WTC11 (cell line): ENCODE measurements around the gene ANKLE2. TPM values are rescaled to one million over a fixed set of nuclear protein-coding genes. Genes with fewer than 3 reads are reported as not detected.

Source experiments
- ATAC-seq: fragments of 200-7000 bp; cut with Tn5 transposase; 2 replicates; pipeline ENCODE4 v1.10.0; 2021; ENCODE audit warnings: mild to moderate bottlenecking, moderate library complexity
- CTCF ChIA-PET: fragments of 300-600 bp; sonication (Branson Sonifier 250); formaldehyde crosslinking; loops from one replicate; lab custom pipeline; 2021; ENCODE audit warnings: antibody characterized with exemption; lab: Charles Lee
- POLR2A ChIA-PET: fragments of 350-600 bp; sonication (Branson Sonifier 250); formaldehyde crosslinking; loops from one replicate; lab custom pipeline; 2021; ENCODE audit warnings: antibody characterized with exemption; lab: Charles Lee
- DNase-seq: peaks from one replicate; pipeline ENCODE4 v3.0.0; 2021; ENCODE audit warnings: low spot score
- H3K27ac Mint-ChIP-seq: 2 replicates; pipeline ENCODE4 v1.8.0; 2021; ENCODE audit warnings: mixed read lengths
- H3K27me3 Mint-ChIP-seq: 2 replicates; pipeline ENCODE4 v1.8.0; 2021; ENCODE audit warnings: low read depth, mild to moderate bottlenecking, moderate library complexity, mixed read lengths
- H3K36me3 Mint-ChIP-seq: 2 replicates; pipeline ENCODE4 v1.8.0; 2021; ENCODE audit warnings: mixed read lengths
- H3K4me1 Mint-ChIP-seq: 2 replicates; pipeline ENCODE4 v1.8.0; 2022; ENCODE audit warnings: mixed read lengths
- H3K4me3 Mint-ChIP-seq: 2 replicates; pipeline ENCODE4 v1.8.0; 2021; ENCODE audit warnings: mild to moderate bottlenecking, moderate library complexity, mixed read lengths
- H3K9me3 Mint-ChIP-seq: 2 replicates; pipeline ENCODE4 v1.8.0; 2021; ENCODE audit warnings: mixed read lengths
- CBFB ChIP-seq: sonication (generic); formaldehyde crosslinking; IDR thresholded peaks from 2 replicates; pipeline ENCODE4 v1.8.1; 2022; ENCODE audit warnings: mild to moderate bottlenecking, low read depth, missing genetic modification reagents
- CTCF ChIP-seq: fragments of 200-600 bp; IDR thresholded peaks from 2 replicates; pipeline ENCODE4 v1.8.0; 2022; ENCODE audit warnings: antibody characterized with exemption
- ETV6 ChIP-seq: sonication (generic); formaldehyde crosslinking; IDR thresholded peaks from 2 replicates; pipeline ENCODE4 v1.8.1; 2022; ENCODE audit warnings: mild to moderate bottlenecking, missing genetic modification reagents
- FOXP1 ChIP-seq: sonication (generic); formaldehyde crosslinking; IDR thresholded peaks from 2 replicates; pipeline ENCODE4 v1.8.0; 2022; ENCODE audit warnings: missing genetic modification reagents, mild to moderate bottlenecking, moderate library complexity, borderline replicate concordance
- HMGXB4 ChIP-seq: sonication (generic); formaldehyde crosslinking; IDR thresholded peaks from 2 replicates; pipeline ENCODE4 v1.8.1; 2023; ENCODE audit warnings: mild to moderate bottlenecking, moderate library complexity, missing genetic modification reagents
- JUN ChIP-seq: sonication (generic); formaldehyde crosslinking; IDR thresholded peaks from 2 replicates; pipeline ENCODE4 v1.8.0; 2023; ENCODE audit warnings: mild to moderate bottlenecking, missing genetic modification reagents
- KAT7 ChIP-seq: sonication (generic); formaldehyde crosslinking; IDR thresholded peaks from 2 replicates; pipeline ENCODE4 v1.8.1; 2023; ENCODE audit warnings: missing genetic modification reagents, mild to moderate bottlenecking, borderline replicate concordance
- NFE2L1 ChIP-seq: sonication (generic); formaldehyde crosslinking; IDR thresholded peaks from 2 replicates; pipeline ENCODE4 v1.8.1; 2023; ENCODE audit warnings: missing genetic modification reagents
- OVOL2 ChIP-seq: fragments of 250-450 bp; sonication (Bioruptor Pico); IDR thresholded peaks from 2 replicates; pipeline ENCODE4 v1.9.0; 2021; ENCODE audit warnings: mild to moderate bottlenecking, borderline replicate concordance
- PREB ChIP-seq: sonication (generic); formaldehyde crosslinking; IDR thresholded peaks from 2 replicates; pipeline ENCODE4 v1.8.1; 2022; ENCODE audit warnings: mild to moderate bottlenecking, missing genetic modification reagents, moderate library complexity, borderline replicate concordance
- SMAD4 ChIP-seq: sonication (generic); formaldehyde crosslinking; IDR thresholded peaks from 2 replicates; pipeline ENCODE4 v1.8.0; 2022; ENCODE audit warnings: mild to moderate bottlenecking, missing genetic modification reagents
- SP1 ChIP-seq: sonication (generic); formaldehyde crosslinking; conservative IDR thresholded peaks from 2 replicates; pipeline ENCODE4 v1.8.1; 2022; ENCODE audit warnings: missing genetic modification reagents
- TCF7 ChIP-seq: sonication (generic); formaldehyde crosslinking; IDR thresholded peaks from 2 replicates; pipeline ENCODE4 v1.8.0; 2022; ENCODE audit warnings: mild to moderate bottlenecking, low read depth, missing genetic modification reagents, moderate library complexity
- TP53 ChIP-seq: sonication (generic); formaldehyde crosslinking; IDR thresholded peaks from 2 replicates; pipeline ENCODE4 v1.8.1; 2023; ENCODE audit warnings: mild to moderate bottlenecking, missing genetic modification reagents
- ZNF121 ChIP-seq: sonication (generic); formaldehyde crosslinking; IDR thresholded peaks from 2 replicates; pipeline ENCODE4 v1.8.0; 2023; ENCODE audit warnings: missing genetic modification reagents
- ZNF671 ChIP-seq: fragments of 250-450 bp; sonication (Bioruptor Pico); IDR thresholded peaks from 2 replicates; pipeline ENCODE4 v1.8.0; 2021; ENCODE audit warnings: mild to moderate bottlenecking
- total RNA-seq: library from RNA; stranded (reverse); gene quantifications from 3 replicates; pipeline ENCODE4 v1.2.3, GENCODE V29; 2021
- TF ChIP-seq, protein P1 (sequence below): sonication (generic); formaldehyde crosslinking; IDR thresholded peaks from 2 replicates; pipeline ENCODE4 v1.8.0; 2022; ENCODE audit warnings: mild to moderate bottlenecking, missing genetic modification reagents
- TF ChIP-seq, protein P2 (sequence below): fragments of 250-450 bp; sonication (Bioruptor Pico); IDR thresholded peaks from 2 replicates; pipeline ENCODE4 v1.9.0; 2021; ENCODE audit warnings: mild to moderate bottlenecking
- TF ChIP-seq, protein P3 (sequence below): sonication (generic); formaldehyde crosslinking; IDR thresholded peaks from 2 replicates; pipeline ENCODE4 v1.8.0; 2022; ENCODE audit warnings: mild to moderate bottlenecking, missing genetic modification reagents
- TF ChIP-seq, protein P4 (sequence below): sonication (generic); formaldehyde crosslinking; IDR thresholded peaks from 2 replicates; pipeline ENCODE4 v1.8.0; 2022; ENCODE audit warnings: mild to moderate bottlenecking, missing genetic modification reagents
- TF ChIP-seq, protein P5 (sequence below): sonication (generic); formaldehyde crosslinking; IDR thresholded peaks from 2 replicates; pipeline ENCODE4 v1.8.1; 2023; ENCODE audit warnings: mild to moderate bottlenecking, missing genetic modification reagents

The ANKLE2 gene
- total RNA-seq, 1 experiment from 2014 or later = 63.8 TPM

GRCh38 chr12:132736913-132737312 is 24.7 kb downstream of the ANKLE2 start:
- H3K4me1 Mint-ChIP-seq = no peaks in the 10 kb centered on the region
- no peaks in the 10 kb centered on the region for H3K9me3 Mint-ChIP-seq
- CTCF ChIA-PET = no interaction called here
- TF ChIP-seq ETV6 (CRISPR knock-in tag) = no peak
- no peak for TF ChIP-seq HMGXB4 (CRISPR knock-in tag)
- TF ChIP-seq PREB = no peak
- TF ChIP-seq NFE2L1 = no peak
- no peak for TF ChIP-seq OVOL2
- H3K27ac Mint-ChIP-seq = no peak overlapping the region
- no peak overlapping the region for H3K4me3 Mint-ChIP-seq
- H3K36me3 Mint-ChIP-seq = peaks cover 91% of the 10 kb centered on the region
- H3K27me3 Mint-ChIP-seq = no peaks in the 10 kb centered on the region
- ATAC-seq (no peak), DNase-seq (no peak)
- POLR2A ChIA-PET = no interaction called here

DNA sequence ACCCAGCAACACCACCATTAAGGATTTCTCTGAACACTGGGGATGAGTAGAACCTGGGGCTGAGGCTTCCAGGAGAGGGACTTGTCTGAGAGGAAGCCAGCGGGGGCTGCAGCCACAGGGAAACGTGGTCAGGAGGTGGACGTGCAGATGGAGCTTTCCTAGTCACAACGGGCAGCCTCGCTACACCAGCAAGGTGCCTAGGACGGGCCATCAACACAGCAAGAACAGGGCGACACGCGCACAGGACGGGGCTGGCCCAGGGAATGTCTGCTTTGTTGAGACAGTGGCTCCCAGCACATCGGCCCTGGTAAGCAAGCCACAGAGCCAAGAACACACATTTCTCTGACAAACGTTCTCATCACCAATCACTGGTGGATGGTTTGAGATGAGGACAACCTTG is 25.3 kb downstream of the ANKLE2 start:
- no peak overlapping the region for H3K27ac Mint-ChIP-seq
- TF ChIP-seq TP53 (CRISPR knock-in tag) (no peak), ZNF671 (CRISPR knock-in tag) (no peak), ZNF121 (no peak), SMAD4 (CRISPR knock-in tag) (no peak)
- TF ChIP-seq, protein P1, sequence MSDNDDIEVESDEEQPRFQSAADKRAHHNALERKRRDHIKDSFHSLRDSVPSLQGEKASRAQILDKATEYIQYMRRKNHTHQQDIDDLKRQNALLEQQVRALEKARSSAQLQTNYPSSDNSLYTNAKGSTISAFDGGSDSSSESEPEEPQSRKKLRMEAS (CRISPR knock-in tag) = no peak
- TF ChIP-seq, protein P2, sequence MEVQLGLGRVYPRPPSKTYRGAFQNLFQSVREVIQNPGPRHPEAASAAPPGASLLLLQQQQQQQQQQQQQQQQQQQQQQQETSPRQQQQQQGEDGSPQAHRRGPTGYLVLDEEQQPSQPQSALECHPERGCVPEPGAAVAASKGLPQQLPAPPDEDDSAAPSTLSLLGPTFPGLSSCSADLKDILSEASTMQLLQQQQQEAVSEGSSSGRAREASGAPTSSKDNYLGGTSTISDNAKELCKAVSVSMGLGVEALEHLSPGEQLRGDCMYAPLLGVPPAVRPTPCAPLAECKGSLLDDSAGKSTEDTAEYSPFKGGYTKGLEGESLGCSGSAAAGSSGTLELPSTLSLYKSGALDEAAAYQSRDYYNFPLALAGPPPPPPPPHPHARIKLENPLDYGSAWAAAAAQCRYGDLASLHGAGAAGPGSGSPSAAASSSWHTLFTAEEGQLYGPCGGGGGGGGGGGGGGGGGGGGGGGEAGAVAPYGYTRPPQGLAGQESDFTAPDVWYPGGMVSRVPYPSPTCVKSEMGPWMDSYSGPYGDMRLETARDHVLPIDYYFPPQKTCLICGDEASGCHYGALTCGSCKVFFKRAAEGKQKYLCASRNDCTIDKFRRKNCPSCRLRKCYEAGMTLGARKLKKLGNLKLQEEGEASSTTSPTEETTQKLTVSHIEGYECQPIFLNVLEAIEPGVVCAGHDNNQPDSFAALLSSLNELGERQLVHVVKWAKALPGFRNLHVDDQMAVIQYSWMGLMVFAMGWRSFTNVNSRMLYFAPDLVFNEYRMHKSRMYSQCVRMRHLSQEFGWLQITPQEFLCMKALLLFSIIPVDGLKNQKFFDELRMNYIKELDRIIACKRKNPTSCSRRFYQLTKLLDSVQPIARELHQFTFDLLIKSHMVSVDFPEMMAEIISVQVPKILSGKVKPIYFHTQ (CRISPR knock-in tag) = no peak
- TF ChIP-seq, protein P3, sequence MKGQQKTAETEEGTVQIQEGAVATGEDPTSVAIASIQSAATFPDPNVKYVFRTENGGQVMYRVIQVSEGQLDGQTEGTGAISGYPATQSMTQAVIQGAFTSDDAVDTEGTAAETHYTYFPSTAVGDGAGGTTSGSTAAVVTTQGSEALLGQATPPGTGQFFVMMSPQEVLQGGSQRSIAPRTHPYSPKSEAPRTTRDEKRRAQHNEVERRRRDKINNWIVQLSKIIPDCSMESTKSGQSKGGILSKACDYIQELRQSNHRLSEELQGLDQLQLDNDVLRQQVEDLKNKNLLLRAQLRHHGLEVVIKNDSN (CRISPR knock-in tag) = no peak
- H3K4me3 Mint-ChIP-seq = no peak overlapping the region
- H3K36me3 Mint-ChIP-seq = peaks cover 91% of the 10 kb centered on the region
- CTCF ChIA-PET = no interaction called here
- ATAC-seq = no peak
- POLR2A ChIA-PET = no interaction called here
- H3K27me3 Mint-ChIP-seq = no peaks in the 10 kb centered on the region
- DNase-seq = no peak
- H3K4me1 Mint-ChIP-seq = no peaks in the 10 kb centered on the region
- H3K9me3 Mint-ChIP-seq = no peaks in the 10 kb centered on the region

DNA sequence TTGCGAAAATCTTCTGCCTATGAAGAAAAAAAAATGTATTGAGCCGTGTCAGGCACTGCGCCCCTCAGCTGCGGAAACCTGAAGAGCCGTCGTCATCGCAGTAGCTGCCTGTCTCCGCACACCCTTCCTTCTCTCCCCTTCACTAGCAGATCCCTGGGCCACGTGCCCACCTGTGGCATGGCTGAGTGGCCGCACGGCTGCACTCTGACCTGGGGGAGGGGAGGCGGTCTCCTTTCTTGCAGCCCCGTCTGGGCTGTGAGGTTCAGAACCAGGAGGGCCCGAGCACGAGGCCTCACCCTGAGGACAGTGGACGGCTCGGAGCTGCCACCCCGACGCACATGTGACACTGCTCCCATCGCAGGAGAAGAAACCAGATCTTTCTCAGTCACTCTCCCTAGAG is 26.1 kb downstream of the ANKLE2 start:
- no peaks in the 10 kb centered on the region for H3K4me1 Mint-ChIP-seq
- H3K9me3 Mint-ChIP-seq = no peaks in the 10 kb centered on the region
- ATAC-seq = no peak
- no peak for DNase-seq
- peaks cover 88% of the 10 kb centered on the region for H3K36me3 Mint-ChIP-seq
- no peak overlapping the region for H3K27ac Mint-ChIP-seq
- H3K27me3 Mint-ChIP-seq = no peaks in the 10 kb centered on the region
- no peak overlapping the region for H3K4me3 Mint-ChIP-seq
- ChIA-PET CTCF (no interaction called here), POLR2A (no interaction called here)
- no peak for TF ChIP-seq JUN (CRISPR knock-in tag)
- no peak for TF ChIP-seq SP1 (CRISPR knock-in tag)
- TF ChIP-seq, protein P4, sequence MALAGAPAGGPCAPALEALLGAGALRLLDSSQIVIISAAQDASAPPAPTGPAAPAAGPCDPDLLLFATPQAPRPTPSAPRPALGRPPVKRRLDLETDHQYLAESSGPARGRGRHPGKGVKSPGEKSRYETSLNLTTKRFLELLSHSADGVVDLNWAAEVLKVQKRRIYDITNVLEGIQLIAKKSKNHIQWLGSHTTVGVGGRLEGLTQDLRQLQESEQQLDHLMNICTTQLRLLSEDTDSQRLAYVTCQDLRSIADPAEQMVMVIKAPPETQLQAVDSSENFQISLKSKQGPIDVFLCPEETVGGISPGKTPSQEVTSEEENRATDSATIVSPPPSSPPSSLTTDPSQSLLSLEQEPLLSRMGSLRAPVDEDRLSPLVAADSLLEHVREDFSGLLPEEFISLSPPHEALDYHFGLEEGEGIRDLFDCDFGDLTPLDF (CRISPR knock-in tag) = no peak
- no peak for TF ChIP-seq TP53 (CRISPR knock-in tag)
- TF ChIP-seq TCF7 (CRISPR knock-in tag) = no peak
- TF ChIP-seq FOXP1 (CRISPR knock-in tag) = no peak
- TF ChIP-seq, protein P5, sequence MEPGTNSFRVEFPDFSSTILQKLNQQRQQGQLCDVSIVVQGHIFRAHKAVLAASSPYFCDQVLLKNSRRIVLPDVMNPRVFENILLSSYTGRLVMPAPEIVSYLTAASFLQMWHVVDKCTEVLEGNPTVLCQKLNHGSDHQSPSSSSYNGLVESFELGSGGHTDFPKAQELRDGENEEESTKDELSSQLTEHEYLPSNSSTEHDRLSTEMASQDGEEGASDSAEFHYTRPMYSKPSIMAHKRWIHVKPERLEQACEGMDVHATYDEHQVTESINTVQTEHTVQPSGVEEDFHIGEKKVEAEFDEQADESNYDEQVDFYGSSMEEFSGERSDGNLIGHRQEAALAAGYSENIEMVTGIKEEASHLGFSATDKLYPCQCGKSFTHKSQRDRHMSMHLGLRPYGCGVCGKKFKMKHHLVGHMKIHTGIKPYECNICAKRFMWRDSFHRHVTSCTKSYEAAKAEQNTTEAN (CRISPR knock-in tag) = no peak
- no peak for TF ChIP-seq KAT7 (CRISPR knock-in tag)
- no peak for TF ChIP-seq CTCF
- TF ChIP-seq OVOL2 = no peak
- no peak for TF ChIP-seq CBFB (CRISPR knock-in tag)
